LNCAP (cell line): ENCODE data around the gene JDP2.

Source experiments
- CTCF ChIP-seq: fragments of 450-650 bp; IDR thresholded peaks from 2 replicates; pipeline ENCODE4 v1.5.1; 2017; ENCODE audit warnings: mild to moderate bottlenecking

The JDP2 gene

GRCh38 chr14:75522983-75523318, 95.1 kb downstream of the JDP2 start:
- no peak for TF ChIP-seq CTCF
